Activated gamma-delta T cell (primary cell): ENCODE results near the gene PHACTR3.

Experiments used
- DNase-seq: peaks from one replicate; lab custom pipeline; 2025; lab: John Stamatoyannopoulos, UW

Gene PHACTR3

DNA sequence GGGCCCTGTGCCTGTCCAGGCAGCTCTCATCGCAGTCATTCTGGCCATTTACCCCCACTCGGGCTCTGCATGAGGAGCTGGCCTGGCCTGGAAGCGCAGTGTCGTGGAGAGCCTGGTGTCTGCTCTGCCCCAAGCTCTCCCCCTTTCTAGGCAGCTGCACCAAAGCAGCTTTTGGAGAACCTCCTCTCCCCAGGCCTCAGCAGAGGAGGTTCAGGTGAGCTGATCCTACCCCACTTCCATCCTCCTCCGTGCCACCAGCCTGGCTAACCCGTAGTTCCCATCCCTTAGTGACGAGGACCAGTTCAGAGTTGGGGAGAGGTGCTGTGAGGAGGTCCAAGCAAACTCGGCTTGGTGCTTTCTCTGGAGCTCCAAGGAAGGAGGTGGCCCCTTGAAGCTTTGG, 30.5 kb upstream of the PHACTR3 start:
- no peak for DNase-seq

DNA sequence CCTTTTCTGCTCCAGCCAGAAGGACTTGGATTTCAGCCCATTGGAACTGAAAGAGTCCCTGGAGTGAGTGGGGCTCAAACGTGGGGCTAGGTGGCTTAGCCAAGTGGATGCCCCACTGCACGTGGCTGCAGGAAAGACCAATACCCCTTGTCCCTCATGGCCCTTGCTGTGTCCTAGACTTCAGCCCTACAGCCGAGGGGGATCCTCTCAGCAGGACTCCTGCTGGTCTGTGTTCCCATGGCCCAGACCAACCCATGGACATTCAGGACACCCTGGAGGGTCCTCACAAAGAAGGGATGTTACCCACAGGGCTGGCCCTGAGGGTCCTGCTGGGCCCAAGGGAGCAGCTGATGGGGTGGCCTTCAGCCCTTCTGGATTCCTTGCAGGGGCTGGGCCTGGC, 30.0 kb upstream of the PHACTR3 start:
- no peak for DNase-seq

DNA sequence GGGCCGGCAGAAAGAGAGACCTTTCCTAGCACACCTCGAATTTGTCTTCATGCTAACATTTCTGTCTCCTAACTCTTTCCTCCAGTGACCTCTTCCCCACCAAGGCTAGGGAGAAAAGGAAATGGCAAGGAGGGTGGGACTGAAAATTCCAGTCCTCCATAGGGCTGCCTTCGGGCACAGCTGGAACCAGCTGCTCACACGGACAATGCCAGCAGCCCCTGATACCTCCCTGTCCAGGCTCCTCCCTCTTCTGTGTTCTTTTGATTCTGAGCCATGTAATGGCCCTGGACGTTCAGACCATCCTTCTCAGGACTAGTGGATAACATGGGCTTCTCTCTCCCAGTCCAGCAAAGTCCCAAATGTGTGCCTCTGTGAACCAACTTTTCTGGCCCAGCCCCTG, 29.1 kb upstream of the PHACTR3 start:
- no peak for DNase-seq

DNA sequence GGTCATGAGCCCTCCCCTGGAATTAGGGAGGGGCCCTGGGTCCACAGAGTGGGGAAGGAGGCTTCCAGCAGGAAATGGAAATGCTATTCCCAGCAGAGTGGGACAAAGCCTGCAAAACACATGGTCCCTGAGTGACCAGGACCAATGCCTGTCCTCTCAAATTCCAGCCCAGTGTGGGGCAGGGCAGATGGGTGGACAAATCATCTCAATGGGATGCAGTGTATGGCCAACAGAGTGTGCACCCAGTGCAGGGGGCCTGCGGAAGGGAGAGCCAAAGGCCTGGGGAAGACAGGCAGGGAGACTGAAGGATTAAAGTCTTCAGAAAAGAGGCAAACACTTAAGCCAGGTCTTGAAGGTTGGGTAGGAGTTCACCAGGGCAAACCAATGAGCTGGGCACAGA, 28.7 kb upstream of the PHACTR3 start:
- DNase-seq = no peak

DNA sequence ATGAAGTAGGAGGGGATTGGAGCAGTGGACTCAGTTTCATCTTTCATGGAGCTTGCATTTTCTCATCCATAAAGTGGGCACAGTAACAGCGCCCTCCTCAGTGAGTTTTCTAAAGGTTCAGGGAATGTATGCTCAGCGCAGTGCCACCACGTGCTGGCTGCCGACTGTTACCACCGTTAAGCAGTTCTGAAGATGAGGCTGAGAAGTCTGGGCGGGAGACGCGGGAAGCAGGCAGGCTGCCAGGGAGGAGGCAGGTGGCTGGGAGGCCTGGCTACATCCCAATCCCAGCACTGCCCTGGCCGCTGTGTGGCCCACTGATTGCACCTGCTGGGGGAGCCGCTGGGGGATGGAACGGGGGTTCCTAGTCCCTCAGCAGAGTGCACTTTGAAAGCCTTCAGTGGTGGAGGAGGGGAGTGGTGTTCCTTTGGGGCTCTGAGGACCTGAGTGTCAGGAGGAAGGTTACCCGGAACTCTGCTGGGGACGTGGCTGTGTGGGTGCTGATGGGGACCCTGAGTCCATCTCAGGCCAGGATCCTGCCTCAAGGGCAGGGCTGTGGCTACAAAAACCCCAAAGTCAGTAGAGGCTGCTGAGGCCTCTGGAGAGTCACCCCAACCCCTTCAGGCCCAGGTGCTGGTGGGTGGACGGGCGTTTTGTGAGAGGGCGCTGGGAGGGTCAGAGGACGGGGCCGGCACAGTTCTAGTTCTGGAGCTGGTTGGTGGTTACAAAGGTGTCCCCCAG, 28.0 kb upstream of the PHACTR3 start:
- DNase-seq = no peak

- DNase-seq = no peak
These were observed 27.1 kb upstream of the PHACTR3 start for GRCh38 chr20:59577037-59577808.

GRCh38 chr20:59577809-59578435, 26.4 kb upstream of the PHACTR3 start:
- DNase-seq = no peak

- no peak for DNase-seq
These were observed 25.6 kb upstream of the PHACTR3 start for GRCh38 chr20:59578436-59579403.

GRCh38 chr20:59579404-59580145, 24.8 kb upstream of the PHACTR3 start:
- DNase-seq = no peak

GRCh38 chr20:59580146-59580946, 24.0 kb upstream of the PHACTR3 start:
- DNase-seq = no peak

DNA sequence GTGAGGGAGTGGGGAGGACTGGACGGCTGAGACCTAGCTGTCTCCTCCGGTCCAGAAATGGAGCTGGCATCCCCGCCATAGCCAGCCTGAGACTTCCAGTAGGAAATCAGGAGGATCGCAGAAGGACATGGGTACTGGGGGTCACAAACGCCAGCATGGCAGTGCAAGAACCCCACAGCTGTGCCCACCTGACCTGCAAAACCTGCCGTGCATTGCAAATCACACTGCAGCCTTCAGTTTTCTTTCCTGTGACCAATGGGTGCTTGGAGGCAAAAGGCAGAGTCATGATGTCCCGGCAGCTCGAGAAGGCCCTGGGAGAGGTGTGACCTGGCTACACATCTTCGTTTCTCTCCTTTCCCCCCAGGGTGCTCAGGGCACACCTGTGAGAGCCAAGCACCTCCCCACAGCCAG, 23.3 kb upstream of the PHACTR3 start:
- DNase-seq = no peak

DNA sequence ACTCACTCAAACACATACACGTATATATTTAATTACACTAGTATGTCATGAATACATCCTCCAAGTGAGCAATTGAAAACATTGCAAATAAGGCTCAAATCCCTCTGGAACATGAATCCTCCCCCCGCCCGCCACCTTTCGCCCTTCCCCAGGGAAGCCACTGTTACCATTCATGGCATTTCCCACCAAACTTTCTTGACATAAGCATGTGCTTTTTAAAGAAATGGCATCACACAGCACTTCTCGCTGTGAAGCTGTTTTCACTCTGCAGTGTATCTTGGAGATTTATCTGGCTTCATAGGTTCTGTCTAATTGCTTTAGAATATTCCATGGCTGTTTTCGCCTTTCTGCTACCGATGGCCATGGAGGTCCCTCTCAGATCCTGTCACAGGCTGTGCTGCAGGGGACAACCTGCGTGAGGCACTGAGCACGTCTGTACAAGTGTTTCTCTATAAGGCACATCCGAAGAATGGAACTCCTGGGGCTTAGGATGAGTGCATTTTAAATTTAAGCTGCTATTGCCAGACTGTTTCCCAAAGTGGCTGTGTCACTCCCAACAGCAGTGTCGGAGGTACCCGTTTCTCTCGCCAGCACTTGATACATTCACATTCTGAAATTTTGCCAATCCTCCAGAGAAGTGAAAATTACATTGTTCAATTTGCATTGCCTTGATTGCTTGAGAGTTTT, 22.2 kb upstream of the PHACTR3 start:
- DNase-seq = no peak

- DNase-seq = no peak
These were observed 20.7 kb upstream of the PHACTR3 start for GRCh38 chr20:59583428-59584277.

DNA sequence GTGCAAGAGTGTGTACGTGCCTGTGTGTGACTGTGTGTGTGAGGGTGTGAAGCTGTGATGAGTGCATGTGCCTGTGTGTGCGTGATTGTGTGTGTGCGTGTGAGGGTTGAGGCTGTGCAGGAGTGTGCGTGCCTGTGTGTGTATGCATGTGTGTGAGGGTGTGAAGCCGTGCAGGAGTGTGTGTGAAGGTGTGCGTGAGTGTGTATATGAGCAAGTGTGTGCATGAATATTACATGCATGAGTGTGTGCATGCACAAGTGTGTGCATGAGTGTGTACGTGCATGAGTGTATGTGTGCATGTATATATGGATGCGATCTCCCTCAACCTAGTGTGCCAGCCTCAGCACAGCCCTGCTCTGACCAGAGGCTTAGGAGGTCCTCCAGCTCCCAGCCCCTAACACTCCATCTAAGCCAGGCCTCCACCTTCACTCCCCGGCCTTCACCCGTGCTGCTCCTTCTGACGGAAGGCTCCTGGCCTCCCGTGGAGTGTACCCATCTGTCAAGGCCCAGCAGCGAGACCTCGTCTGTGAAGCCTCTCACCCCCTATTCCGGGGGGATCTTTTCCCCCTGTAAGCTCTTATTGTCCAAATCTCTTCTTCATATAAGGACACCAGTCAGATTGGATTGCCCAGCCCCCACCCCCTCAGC, 19.9 kb upstream of the PHACTR3 start:
- no peak for DNase-seq

DNA sequence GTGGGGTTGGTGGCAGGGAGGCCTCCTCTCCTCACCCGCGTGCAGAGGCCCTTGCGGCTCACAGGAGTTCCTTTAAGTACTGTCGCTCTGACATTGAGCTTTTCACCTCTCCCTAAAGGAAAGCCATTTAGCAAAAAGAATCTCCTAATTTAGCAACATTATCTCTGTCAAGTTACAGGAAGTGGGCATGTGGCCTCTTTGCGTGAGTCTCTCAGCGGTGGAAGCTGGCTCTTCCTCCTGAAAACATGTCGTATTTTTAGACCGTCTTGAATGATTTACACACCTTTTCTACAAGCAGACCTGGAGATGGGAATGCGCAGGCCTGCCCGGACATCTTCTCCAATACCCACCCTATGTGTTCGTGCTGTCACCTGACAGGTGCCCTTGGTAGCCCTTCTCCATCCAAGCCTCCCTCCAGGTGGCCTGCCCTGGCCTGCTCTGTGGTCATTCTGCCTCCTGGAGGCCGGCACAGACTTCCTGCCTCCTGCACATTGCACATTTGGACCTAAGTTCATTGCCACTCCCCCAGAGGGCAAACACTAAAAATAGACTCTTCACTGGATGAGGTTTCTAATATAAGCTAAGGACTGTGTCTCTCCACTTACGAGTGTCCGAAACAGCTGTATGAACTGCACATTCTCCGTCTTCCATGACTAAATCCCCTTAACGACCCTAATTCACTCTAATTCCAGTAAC, 18.5 kb upstream of the PHACTR3 start:
- no peak for DNase-seq

GRCh38 chr20:59586613-59587012, 17.7 kb upstream of the PHACTR3 start:
- no peak for DNase-seq

- DNase-seq = no peak
These were observed 16.8 kb upstream of the PHACTR3 start for GRCh38 chr20:59587570-59587969.
